Inflammatory macrophage (primary cell): ENCODE data around the gene STK17A.
"Not testable (repeated sequence)": the region's sequence is repeated elsewhere in the genome, so short reads cannot be mapped to it uniquely, and the experiment has no call there.

ENCODE experiments used
- DNase-seq, 2 donors: peaks; one replicate each; pipeline ENCODE4 v3.0.0-alpha.2; 2020 to 2022

STK17A gene

DNA sequence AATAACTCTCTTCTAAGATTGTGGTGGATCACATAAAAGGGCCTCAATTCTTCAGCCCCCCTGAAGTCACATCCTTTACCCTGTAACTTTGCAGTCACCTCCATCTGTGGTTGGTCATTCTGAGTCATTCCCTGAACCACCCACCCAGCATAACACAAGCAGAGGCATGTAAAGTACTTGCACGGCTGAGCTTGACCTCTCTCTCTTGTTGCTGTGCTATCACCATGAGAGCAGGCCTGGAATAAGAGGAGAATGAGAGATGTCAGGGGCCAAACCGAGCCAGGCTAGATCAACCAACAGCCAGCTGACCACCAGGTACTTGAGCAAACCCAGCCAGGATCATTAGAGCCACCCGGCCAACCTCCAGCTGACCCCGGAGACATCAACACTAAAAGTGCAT, 13.5 kb upstream of the STK17A start:
- peak in 1 of 2 donors; percentile 59 for DNase-seq

DNA sequence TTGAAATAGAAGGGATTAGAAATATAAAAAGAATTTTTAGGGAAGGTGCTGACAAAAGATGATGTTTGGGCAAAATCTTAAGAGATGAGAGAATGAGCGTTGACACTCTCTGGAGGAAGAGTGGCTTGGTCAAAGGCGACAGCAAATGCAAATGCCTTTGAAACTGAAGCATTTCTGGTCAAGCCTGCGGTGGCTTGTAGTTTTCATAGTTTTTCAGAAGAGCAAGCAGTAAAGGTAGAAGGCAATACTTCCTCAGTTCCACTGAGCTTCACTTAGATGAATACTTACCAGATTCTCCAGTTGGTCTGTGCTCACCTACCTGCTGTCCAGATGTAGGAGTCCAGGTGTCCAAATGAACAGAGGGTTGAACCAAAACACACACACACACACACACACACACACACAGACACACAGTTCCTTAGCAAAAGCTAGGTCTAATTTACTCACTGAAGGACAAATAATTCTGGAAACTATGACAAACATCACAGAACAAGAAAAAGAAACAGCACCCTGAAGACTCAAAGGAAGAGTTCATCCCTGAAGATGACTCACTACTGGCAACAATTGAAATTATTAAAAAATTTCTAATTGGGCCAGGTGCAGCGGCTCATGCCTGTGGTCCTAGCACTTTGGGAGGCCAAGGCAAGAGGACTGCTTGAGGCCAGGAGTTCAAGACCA, 12.1 kb upstream of the STK17A start:
- no peak for DNase-seq

- DNase-seq = peak; percentile 98 to 99
Observed at GRCh38 chr7:43572516-43573049, 10.3 kb upstream of the STK17A start.

DNA sequence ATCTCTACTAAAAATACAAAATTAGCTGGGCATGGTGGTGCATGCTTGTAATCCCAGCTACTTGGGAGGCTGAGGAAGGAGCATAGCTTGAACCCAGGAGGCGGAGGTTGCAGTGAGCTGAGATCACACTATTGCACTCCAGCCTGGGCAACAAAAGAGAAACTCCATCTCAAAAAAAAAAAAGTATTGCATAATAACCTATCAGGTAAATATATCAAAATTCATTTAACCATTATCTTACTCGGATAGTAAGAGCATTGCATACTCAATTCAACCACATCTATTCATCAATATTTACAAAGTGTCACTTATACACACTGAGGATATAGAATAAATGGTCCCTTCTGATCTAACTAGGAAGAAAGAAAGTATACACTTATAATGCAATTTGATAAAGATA, 9.1 kb upstream of the STK17A start:
- DNase-seq = not testable (repeated sequence)

GRCh38 chr7:43575506-43575905, 7.4 kb upstream of the STK17A start:
- no peak for DNase-seq

DNA sequence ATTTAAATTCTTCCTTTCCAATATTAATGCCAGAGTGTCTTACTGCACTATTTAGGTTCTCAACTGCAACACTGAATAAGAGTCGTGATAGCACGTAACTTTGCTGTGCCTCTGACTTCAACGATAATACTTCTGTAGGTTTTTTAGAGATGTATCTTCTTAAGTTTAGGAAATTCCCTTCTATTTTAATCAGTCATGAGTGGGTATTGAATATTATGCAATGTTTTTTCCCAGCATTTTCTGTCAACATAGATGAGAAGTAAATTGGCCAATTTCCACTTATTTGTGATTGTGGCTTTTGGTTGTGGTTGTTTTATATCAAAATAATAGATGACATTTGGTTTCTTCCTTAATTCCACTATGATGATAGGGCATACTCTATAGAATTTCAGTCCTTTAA, 6.7 kb upstream of the STK17A start:
- DNase-seq = peak; percentile 15 to 26

GRCh38 chr7:43577485-43577951, 5.4 kb upstream of the STK17A start:
- DNase-seq = peak in 1 of 2 donors; percentile 17

GRCh38 chr7:43583424-43584194, 701 bp downstream of the STK17A start:
- DNase-seq = peak; percentile 44 to 68

DNA sequence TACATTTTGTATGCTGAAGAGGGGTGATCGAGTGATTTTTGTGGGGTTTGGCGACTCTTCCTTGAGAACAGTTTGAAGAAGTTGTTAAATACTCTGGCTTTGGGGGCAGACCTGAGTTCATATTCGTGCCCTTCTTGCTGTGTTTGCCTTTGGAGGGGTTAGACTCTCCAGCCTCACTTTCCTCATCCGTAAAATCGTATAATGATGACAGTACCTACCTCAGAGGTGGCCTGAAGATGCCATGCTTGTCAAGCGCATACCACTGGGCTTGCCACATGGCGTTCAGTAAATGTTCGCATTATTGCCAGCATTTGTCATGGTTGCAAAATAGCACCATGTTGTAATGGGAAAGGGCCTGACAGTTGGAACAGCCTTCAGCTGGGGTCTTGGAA, 1.3 kb downstream of the STK17A start:
- peak; percentile 70 to 75 for DNase-seq

DNA sequence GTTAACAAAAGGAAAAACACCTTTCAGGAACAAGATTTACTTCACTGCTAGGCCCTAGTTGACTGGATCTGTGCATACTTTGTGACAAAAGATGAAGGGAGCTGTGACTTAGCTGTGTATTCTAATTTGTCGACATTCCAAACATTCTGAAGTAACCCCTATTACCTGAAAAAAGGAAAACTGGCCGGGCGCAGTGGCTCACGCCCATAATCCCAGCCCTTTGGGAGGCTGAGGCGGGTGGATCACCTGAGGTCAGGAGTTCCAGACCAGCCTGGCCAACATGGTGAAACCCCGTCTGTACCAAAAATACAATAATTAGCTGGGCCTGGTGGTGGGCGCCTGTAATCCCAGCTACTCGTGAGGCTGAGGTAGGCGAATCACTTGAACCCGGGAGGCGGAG, 1.8 kb downstream of the STK17A start:
- not testable (repeated sequence) for DNase-seq

DNA sequence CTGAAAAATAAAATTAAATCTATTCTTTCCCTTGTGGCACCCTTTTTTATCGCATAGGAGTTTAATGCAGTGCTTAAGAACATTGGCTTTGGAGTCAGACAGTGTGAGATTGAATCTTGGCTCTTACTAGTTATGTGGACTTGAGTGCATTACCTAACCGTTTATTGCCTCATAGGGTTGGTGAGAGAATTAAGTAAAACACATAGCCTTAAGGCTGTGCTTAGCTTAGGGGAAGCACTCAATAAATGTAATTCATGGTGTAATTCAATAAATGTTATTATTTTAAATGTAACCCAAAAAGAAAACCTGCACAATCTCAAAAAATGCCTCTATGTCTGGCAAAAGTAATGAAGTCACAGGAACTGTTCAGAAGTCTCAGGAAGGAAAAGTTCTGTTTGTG, 2.7 kb downstream of the STK17A start:
- DNase-seq = peak; percentile 56 to 79

- no peak for DNase-seq
Observed at GRCh38 chr7:43586251-43586900, 3.5 kb downstream of the STK17A start.

GRCh38 chr7:43588477-43589132, 5.7 kb downstream of the STK17A start:
- DNase-seq = no peak

DNA sequence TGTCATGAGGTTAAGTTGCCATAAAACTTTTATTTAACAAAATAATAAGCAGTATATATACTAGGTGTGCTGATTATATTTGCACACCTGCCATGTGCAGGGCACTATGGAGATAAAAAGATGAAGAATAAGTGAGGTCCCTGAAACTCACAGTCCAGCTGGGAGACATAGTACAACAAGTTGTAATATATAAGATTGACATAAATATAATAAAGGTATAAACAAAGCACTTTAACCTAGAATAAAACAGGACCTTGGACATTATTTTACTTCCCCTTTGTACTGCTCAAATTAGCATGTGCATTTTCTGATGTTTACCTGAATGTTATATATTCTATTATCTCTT, 6.2 kb downstream of the STK17A start:
- no peak for DNase-seq

GRCh38 chr7:43589728-43590127, 6.8 kb downstream of the STK17A start:
- DNase-seq = no peak

GRCh38 chr7:43590862-43591557, 8.1 kb downstream of the STK17A start:
- peak in 1 of 2 donors; percentile 6 for DNase-seq

- DNase-seq = no peak
Observed at GRCh38 chr7:43591558-43592180, 8.8 kb downstream of the STK17A start.

DNA sequence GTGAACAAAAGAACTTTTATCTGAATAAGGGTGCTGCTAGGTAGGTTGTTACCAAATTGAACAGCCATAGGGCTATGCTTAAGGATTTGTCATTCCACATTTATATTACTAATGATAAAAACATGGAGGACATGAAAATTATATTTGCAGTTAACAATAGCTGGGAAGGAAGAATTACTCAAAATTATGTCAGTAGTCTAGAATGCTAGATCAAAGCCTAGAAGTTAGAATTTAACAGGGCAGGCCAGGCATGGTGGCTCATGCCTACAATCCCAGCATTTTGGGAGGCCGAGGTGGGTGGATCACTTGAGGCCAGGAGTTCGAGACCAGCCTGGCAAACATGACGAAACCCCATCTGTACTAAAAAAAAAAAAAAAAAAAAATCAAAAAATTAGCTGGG, 9.4 kb downstream of the STK17A start:
- no peak for DNase-seq

DNA sequence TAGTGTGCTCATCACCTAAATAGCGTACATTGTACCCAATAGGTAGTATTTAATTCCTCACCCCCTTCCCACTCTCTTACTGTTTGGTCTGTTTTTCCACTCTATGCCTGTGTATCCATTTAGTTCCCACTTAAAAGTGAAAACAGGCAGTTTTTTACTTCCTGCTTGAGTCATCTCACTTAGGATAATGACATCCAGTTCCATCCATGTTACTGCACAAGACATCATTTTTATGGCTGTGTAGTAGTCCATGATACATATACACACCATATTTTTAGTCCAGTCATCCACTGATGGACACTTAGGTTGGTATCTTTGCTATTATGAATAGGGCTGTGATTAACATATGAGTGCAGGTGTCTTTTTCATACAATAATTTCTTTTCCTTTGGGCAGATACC, 10.1 kb downstream of the STK17A start:
- peak in 1 of 2 donors; percentile 6 for DNase-seq

GRCh38 chr7:43594020-43594419, 11.1 kb downstream of the STK17A start:
- DNase-seq = no peak

- not testable (repeated sequence) for DNase-seq
Observed at GRCh38 chr7:43596426-43596825, 13.5 kb downstream of the STK17A start.

- DNase-seq = no peak
Observed at GRCh38 chr7:43600056-43600455, 17.1 kb downstream of the STK17A start.
